HCT116 (cell line): ENCODE measurements around the gene FAM219A. TPM values are rescaled to one million over a fixed set of nuclear protein-coding genes. Genes with fewer than 3 reads are reported as not detected.

ENCODE experiments used
- ATAC-seq: fragments of 200-7000 bp; cut with Tn5 transposase; 2 replicates; pipeline ENCODE4 v1.9.1; 2020; ENCODE audit warnings: mild to moderate bottlenecking, moderate library complexity
- BruUV-seq: library from RNA; stranded (reverse); fragments of 400-500 nt; replicated peaks from 2 replicates; lab custom pipeline; 2021; lab: Mats Ljungman, UMichigan
- CTCF ChIA-PET: fragments of 300-600 bp; sonication (Branson Sonifier 250); formaldehyde crosslinking; loops from one replicate; lab custom pipeline; 2021; ENCODE audit warnings: antibody characterized with exemption; lab: Charles Lee
- POLR2A ChIA-PET: fragments of 300-600, 350-600 bp; sonication (Branson Sonifier 250); formaldehyde crosslinking; loops from one replicate; lab custom pipeline; 2021; ENCODE audit warnings: antibody characterized with exemption; lab: Charles Lee
- RAD21 ChIA-PET, 2 experiments: fragments of 300-600 bp; sonication (Branson Sonifier 250); formaldehyde crosslinking; loops; one replicate each; lab custom pipeline; 2023; ENCODE audit warnings: low total read pairs in 2 of 2; ENCODE audit not compliant: uncharacterized antibody in 2 of 2, unreplicated experiment in 2 of 2, low non-redundant PET in 1 of 2; lab: Charles Lee
- DNase-seq: peaks from one replicate; pipeline ENCODE4 v3.0.0-alpha.2; 2010; ENCODE audit warnings: low read depth, low spot score
- H2AFZ ChIP-seq: fragments of 200-600 bp; shearing (Covaris generic), sonication (generic); 2 replicates; pipeline ENCODE4 v1.6.1; 2017; ENCODE audit warnings: low read depth, mixed run types, mixed read lengths, antibody characterized with exemption, low read length; ENCODE audit not compliant: poor library complexity, severe bottlenecking
- H3K27ac ChIP-seq: 2 replicates; pipeline ENCODE4 v1.5.1; 2012; ENCODE audit warnings: low read depth, low read length
- H3K27me3 ChIP-seq: fragments of 200-600 bp; sonication (generic); 2 replicates; pipeline ENCODE4 v1.6.1; 2016; ENCODE audit warnings: mixed run types, low read length, mixed read lengths; ENCODE audit not compliant: insufficient read depth
- H3K36me3 ChIP-seq, 2 experiments: fragments of 200-500 bp in 1 of 2; fragments of 200-600 bp in 1 of 2; sonication (Bioruptor generic) in 1 of 2; sonication (generic) in 1 of 2; 2 replicates each; pipeline versions ENCODE4 v1.5.1 to v1.6.1; 2014 to 2016; ENCODE audit warnings: low read length in 2 of 2, inconsistent platforms in 1 of 2, mixed read lengths in 1 of 2, mixed run types in 1 of 2; ENCODE audit not compliant: insufficient read depth in 2 of 2, control insufficient read depth in 1 of 2
- H3K4me1 ChIP-seq, 2 experiments: fragments of 200-600 bp in 1 of 2; sonication (generic) in 1 of 2; 2 replicates each; pipeline versions ENCODE4 v1.5.1 to v1.6.1; 2012 to 2017; ENCODE audit warnings: low read length in 2 of 2, inconsistent platforms in 1 of 2, mild to moderate bottlenecking in 1 of 2, mixed read lengths in 1 of 2, mixed run types in 1 of 2, moderate library complexity in 1 of 2; ENCODE audit not compliant: insufficient read depth in 2 of 2, control insufficient read depth in 1 of 2
- H3K4me2 ChIP-seq: fragments of 200-600 bp; sonication (generic); 2 replicates; pipeline ENCODE4 v1.6.1; 2017; ENCODE audit warnings: mixed run types, low read length, mixed read lengths
- H3K4me3 ChIP-seq, 2 experiments: fragments of 200-600 bp in 1 of 2; sonication (generic) in 1 of 2; replicated peaks in 1 of 2; 2 replicates each; pipeline ENCODE4 v1.5.1; 2011 to 2016; ENCODE audit warnings: low read length in 2 of 2, control low read depth in 1 of 2, low read depth in 1 of 2, mild to moderate bottlenecking in 1 of 2, mixed read lengths in 1 of 2, mixed run types in 1 of 2
- H3K79me2 ChIP-seq: fragments of 200-600 bp; sonication (generic); 2 replicates; pipeline ENCODE4 v1.6.1; 2017; ENCODE audit warnings: mild to moderate bottlenecking, mixed run types, low read length, moderate library complexity, mixed read lengths; ENCODE audit not compliant: insufficient read depth
- H3K9ac ChIP-seq: fragments of 200-600 bp; sonication (generic); 2 replicates; pipeline ENCODE4 v1.6.1; 2016; ENCODE audit warnings: low read length, mixed read lengths
- H3K9me2 ChIP-seq: fragments of 200-600 bp; sonication (generic), shearing (Covaris generic); 2 replicates; pipeline ENCODE4 v1.6.1; 2017; ENCODE audit warnings: mixed run types, mild to moderate bottlenecking, moderate library complexity; ENCODE audit not compliant: insufficient read depth
- H3K9me3 ChIP-seq, 2 experiments: fragments of 200-500 bp in 1 of 2; fragments of 200-600 bp in 1 of 2; sonication (Bioruptor generic) in 1 of 2; sonication (generic) in 1 of 2; 2 replicates each; pipeline ENCODE4 v1.6.1; 2014 to 2017; ENCODE audit warnings: low read length in 2 of 2, mixed read lengths in 2 of 2, inconsistent platforms in 1 of 2, low read depth in 1 of 2, mild to moderate bottlenecking in 1 of 2, mixed run types in 1 of 2, moderate library complexity in 1 of 2; ENCODE audit not compliant: control insufficient read depth in 1 of 2, insufficient read depth in 1 of 2
- H4K20me1 ChIP-seq: fragments of 200-600 bp; sonication (generic), shearing (Covaris generic); 2 replicates; pipeline ENCODE4 v1.6.1; 2017; ENCODE audit warnings: mixed run types, mild to moderate bottlenecking, moderate library complexity; ENCODE audit not compliant: insufficient read depth
- ATF3 ChIP-seq: IDR thresholded peaks from 2 replicates; pipeline ENCODE4 v1.6.1; 2012
- CBX3 ChIP-seq: IDR thresholded peaks from 2 replicates; pipeline ENCODE4 v1.6.1; 2012; ENCODE audit warnings: low read depth
- CEBPB ChIP-seq: IDR thresholded peaks from 2 replicates; pipeline ENCODE4 v1.6.1; 2012; ENCODE audit warnings: low read depth
- CTCF ChIP-seq, 3 experiments: fragments of 200-600 bp in 1 of 3; sonication (generic) in 1 of 3; IDR thresholded peaks in 2 of 3; conservative IDR thresholded peaks in 1 of 3; 2 replicates each; pipeline ENCODE4 v1.5.1; 2012 to 2017; ENCODE audit warnings: low read depth in 2 of 3, low read length in 2 of 3, antibody characterized with exemption in 1 of 3, borderline replicate concordance in 1 of 3, control low read depth in 1 of 3, mild to moderate bottlenecking in 1 of 3, mixed read lengths in 1 of 3, mixed run types in 1 of 3, moderate library complexity in 1 of 3; ENCODE audit not compliant: insufficient read depth in 1 of 3
- EGR1 ChIP-seq: IDR thresholded peaks from 2 replicates; pipeline ENCODE4 v1.6.1; 2012; ENCODE audit warnings: low read depth
- ELF1 ChIP-seq: IDR thresholded peaks from 2 replicates; pipeline ENCODE4 v1.6.1; 2012; ENCODE audit warnings: low read depth, borderline replicate concordance
- EZH2 ChIP-seq: fragments of 200-600 bp; sonication (generic); IDR thresholded peaks from 2 replicates; pipeline ENCODE4 v1.6.1; 2017; ENCODE audit warnings: antibody characterized with exemption, mixed run types
- EZH2phosphoT487 ChIP-seq: fragments of 200-600 bp; IDR thresholded peaks from 2 replicates; pipeline ENCODE4 v1.6.1; 2018; ENCODE audit warnings: antibody characterized with exemption, borderline replicate concordance
- FOSL1 ChIP-seq: IDR thresholded peaks from 2 replicates; pipeline ENCODE4 v1.6.1; 2012; ENCODE audit warnings: low read depth
- MAX ChIP-seq: IDR thresholded peaks from 2 replicates; pipeline ENCODE4 v1.6.1; 2012
- POLR2AphosphoS5 ChIP-seq: IDR thresholded peaks from 2 replicates; pipeline ENCODE4 v1.6.1; 2011; ENCODE audit warnings: mild to moderate bottlenecking, low read depth, low read length, moderate library complexity
- RAD21 ChIP-seq: IDR thresholded peaks from 2 replicates; pipeline ENCODE4 v1.6.1; 2012; ENCODE audit warnings: low read depth, mild to moderate bottlenecking
- REST ChIP-seq: IDR thresholded peaks from 2 replicates; pipeline ENCODE4 v1.6.1; 2012; ENCODE audit warnings: low read depth
- SIN3A ChIP-seq: IDR thresholded peaks from 2 replicates; pipeline ENCODE4 v1.6.1; 2012; ENCODE audit warnings: low read depth
- SP1 ChIP-seq: IDR thresholded peaks from 2 replicates; pipeline ENCODE4 v1.6.1; 2012; ENCODE audit warnings: low read depth
- SRF ChIP-seq: IDR thresholded peaks from 2 replicates; pipeline ENCODE4 v1.6.1; 2012; ENCODE audit warnings: low read depth
- TCF7L2 ChIP-seq: IDR thresholded peaks from 2 replicates; pipeline ENCODE4 v1.7.0; 2011; ENCODE audit warnings: borderline replicate concordance, inconsistent platforms; ENCODE audit not compliant: insufficient read depth, insufficient read length; ENCODE audit errors: extremely low read depth
- YY1 ChIP-seq: IDR thresholded peaks from 2 replicates; pipeline ENCODE4 v1.6.1; 2011; ENCODE audit warnings: low read length, low read depth, moderate library complexity, mild to moderate bottlenecking; ENCODE audit not compliant: insufficient replicate concordance; ENCODE audit errors: extremely low read depth
- ZFX ChIP-seq: fragments of 450-650 bp; IDR thresholded peaks from 2 replicates; pipeline ENCODE4 v1.6.1; 2017
- ZNF274 ChIP-seq: fragments of 200-500 bp; sonication (Bioruptor generic); IDR thresholded peaks from 2 replicates; pipeline ENCODE4 v1.6.1; 2014; ENCODE audit warnings: mild to moderate bottlenecking, low read depth, low read length, inconsistent platforms
- intact Hi-C: fragments of 100-400 bp; cut with micrococcal nuclease; formaldehyde crosslinking; loops from 2 replicates; pipeline ENCODE4 v1.10.0; 2022
- total RNA-seq: library from RNA; stranded (reverse); gene quantifications from one replicate; pipeline ENCODE4 v1.2.1, GENCODE V29; 2021; ENCODE audit not compliant: unreplicated experiment

FAM219A gene
- total RNA-seq, 1 experiment from 2014 or later, result 13.4 TPM

- Histone ChIP-seq H3K4me3 (no peak overlapping the region), H3K9me3 (no peaks in the 10 kb centered on the region), H3K27me3 (no peaks in the 10 kb centered on the region), H3K27ac (no peak overlapping the region), H3K79me2 (no peaks in the 10 kb centered on the region), H3K9me2 (no peaks in the 10 kb centered on the region), H4K20me1 (no peaks in the 10 kb centered on the region), H3K4me1 (peaks cover 15% of the 10 kb centered on the region in 2 experiments), H3K4me2 (no peak overlapping the region), H3K36me3 (peaks cover 0 to 2% of the 10 kb centered on the region in 2 experiments; a peak in 1 of 4 replicates), H3K9ac (no peak overlapping the region), H2AFZ (no peak overlapping the region)
- ATAC-seq, result no peak
- intact Hi-C loops, result no loop called here
- CTCF ChIA-PET, result no interaction called here
- BruUV-seq, result no TSS peak
- POLR2A ChIA-PET, result no interaction called here
- RAD21 ChIA-PET, result no interaction called here
- TF ChIP-seq CTCF (IDR thresholded peaks at IDR 0.05 in 2 of 3, conservative IDR thresholded peaks at IDR 0.05 in 1 of 3; ENCODE audit: borderline replicate concordance in 1 of 3, insufficient read depth in 1 of 3, low read depth in 2 of 3, low read length in 2 of 3), result no peak
- no peak for TF ChIP-seq RAD21
- TF ChIP-seq EZH2phosphoT487, result no peak
- TF ChIP-seq ZFX, result no peak
- TF ChIP-seq REST, result no peak
- TF ChIP-seq ZNF274, result no peak
- TF ChIP-seq ATF3, result no peak
- TF ChIP-seq ELF1, result no peak
- no peak for TF ChIP-seq YY1
- no peak for TF ChIP-seq MAX
- TF ChIP-seq SRF, result no peak
- TF ChIP-seq POLR2AphosphoS5, result no peak
- no peak for TF ChIP-seq SP1
- TF ChIP-seq CBX3, result no peak
- no peak for TF ChIP-seq SIN3A
- no peak for TF ChIP-seq FOSL1
- no peak for TF ChIP-seq EZH2
- no peak for TF ChIP-seq EGR1
- TF ChIP-seq TCF7L2, result no peak
- TF ChIP-seq CEBPB, result no peak
- no peak for DNase-seq
These were observed 87.1 kb downstream of the FAM219A start for GRCh38 chr9:34370970-34371880.
